Activated CD8-positive, alpha-beta T cell treated with anti-CD3 and anti-CD28 coated beads for 36 hours (primary cell): ENCODE measurements around the gene DUSP7. TPM values are rescaled to one million over a fixed set of nuclear protein-coding genes. Genes with fewer than 3 reads are reported as not detected.

Experiments used
- ATAC-seq: fragments of 200-7000 bp; cut with Tn5 transposase; one replicate; pipeline ENCODE4 v1.10.0; 2021; ENCODE audit warnings: mild to moderate bottlenecking, moderate library complexity
- CTCF ChIA-PET: fragments of 350-600 bp; sonication (Branson Sonifier 250); formaldehyde crosslinking; loops from one replicate; lab custom pipeline; 2021; ENCODE audit warnings: antibody characterized with exemption; lab: Charles Lee
- POLR2A ChIA-PET: fragments of 350-600 bp; sonication (Branson Sonifier 250); formaldehyde crosslinking; loops from one replicate; lab custom pipeline; 2021; ENCODE audit warnings: antibody characterized with exemption; lab: Charles Lee
- DNase-seq: peaks from one replicate; pipeline ENCODE4 v3.0.0-alpha.2; 2020
- H3K27ac Mint-ChIP-seq: one replicate; pipeline ENCODE4 v1.8.0; 2021; ENCODE audit warnings: mild to moderate bottlenecking, mixed read lengths
- H3K27me3 Mint-ChIP-seq: one replicate; pipeline ENCODE4 v1.8.0; 2021; ENCODE audit warnings: mixed read lengths
- H3K36me3 Mint-ChIP-seq: one replicate; pipeline ENCODE4 v1.8.0; 2021; ENCODE audit warnings: low read depth, mixed read lengths
- H3K4me1 Mint-ChIP-seq: one replicate; pipeline ENCODE4 v1.8.0; 2021; ENCODE audit warnings: low read depth, mixed read lengths
- H3K4me3 Mint-ChIP-seq: one replicate; pipeline ENCODE4 v1.8.0; 2021; ENCODE audit warnings: mild to moderate bottlenecking, moderate library complexity, mixed read lengths
- H3K9me3 Mint-ChIP-seq: one replicate; pipeline ENCODE4 v1.8.0; 2021; ENCODE audit warnings: mixed read lengths
- CTCF ChIP-seq: fragments of 200-600 bp; IDR thresholded peaks from one replicate; pipeline ENCODE4 v1.8.0; 2022; ENCODE audit warnings: antibody characterized with exemption, mild to moderate bottlenecking
- intact Hi-C: fragments of 100-400 bp; cut with micrococcal nuclease; formaldehyde crosslinking; loops from one replicate; pipeline ENCODE4 v1.10.0; 2022
- total RNA-seq, 2 experiments: library from RNA; stranded (reverse); gene quantifications; one replicate each; pipeline ENCODE4 v1.2.3, GENCODE V29; 2021

DUSP7 gene
- total RNA-seq, 2 experiments from 2014 or later, result 19.6 to 21.6 TPM

GRCh38 chr3:52022323-52023100, 33.9 kb downstream of the DUSP7 start:
- no peaks in the 10 kb centered on the region for H3K27me3 Mint-ChIP-seq
- TF ChIP-seq CTCF, result no peak
- no peak overlapping the region for H3K4me3 Mint-ChIP-seq
- ChIA-PET POLR2A (no interaction called here), CTCF (no interaction called here)
- intact Hi-C loops, result no loop called here
- no peaks in the 10 kb centered on the region for H3K36me3 Mint-ChIP-seq
- ATAC-seq, result no peak
- no peaks in the 10 kb centered on the region for H3K9me3 Mint-ChIP-seq
- DNase-seq, result no peak
- H3K27ac Mint-ChIP-seq, result no peak overlapping the region
- H3K4me1 Mint-ChIP-seq, result no peaks in the 10 kb centered on the region

DNA sequence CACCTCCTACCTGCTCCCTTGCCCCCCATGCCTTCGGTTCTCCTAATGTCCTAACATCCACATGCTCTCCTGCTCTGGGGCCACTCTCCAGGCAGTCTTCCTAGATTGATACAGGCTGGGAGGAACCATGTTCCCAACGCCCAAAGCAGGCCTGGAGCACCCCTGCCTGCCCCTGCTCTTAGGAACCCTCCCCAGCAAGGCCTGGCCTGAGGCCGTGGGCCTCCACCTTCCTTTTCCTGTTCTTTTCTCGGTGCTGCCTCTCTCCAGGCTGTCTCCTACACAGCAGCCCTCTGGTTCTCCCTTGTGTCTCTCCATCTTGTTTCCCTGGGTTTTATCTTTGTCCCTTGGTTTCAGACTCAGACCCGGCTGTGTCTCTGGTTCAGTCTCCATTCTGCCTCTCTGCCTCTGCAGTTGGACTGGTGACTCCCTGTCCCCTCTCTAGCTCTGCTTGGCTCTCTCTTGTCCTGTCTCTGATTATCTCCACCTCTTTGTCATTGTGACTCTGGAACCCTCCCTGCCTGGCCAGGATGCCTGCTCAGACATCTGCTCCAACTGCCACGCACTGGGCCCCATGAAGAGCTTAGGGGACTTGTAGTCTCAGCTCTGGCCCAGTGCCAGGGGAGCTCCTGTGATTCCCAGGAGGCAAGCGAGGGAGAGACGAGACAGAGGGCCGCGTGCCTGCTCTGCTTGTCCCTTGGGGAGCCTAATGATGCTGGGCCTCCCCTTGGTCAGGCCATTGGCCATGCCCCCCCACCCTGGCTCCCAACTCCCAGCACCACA, 34.7 kb downstream of the DUSP7 start:
- H3K4me3 Mint-ChIP-seq, result no peak overlapping the region
- intact Hi-C loops, result no loop called here
- no peak for TF ChIP-seq CTCF
- H3K36me3 Mint-ChIP-seq, result no peaks in the 10 kb centered on the region
- ATAC-seq, result no peak
- no peak overlapping the region for H3K27ac Mint-ChIP-seq
- H3K27me3 Mint-ChIP-seq, result no peaks in the 10 kb centered on the region
- ChIA-PET POLR2A (no interaction called here), CTCF (no interaction called here)
- H3K9me3 Mint-ChIP-seq, result no peaks in the 10 kb centered on the region
- DNase-seq, result no peak
- H3K4me1 Mint-ChIP-seq, result no peaks in the 10 kb centered on the region

- POLR2A ChIA-PET, result no interaction called here
- H3K4me3 Mint-ChIP-seq, result no peak overlapping the region
- ATAC-seq (no peak), DNase-seq (no peak)
- intact Hi-C loops, result no loop called here
- H3K9me3 Mint-ChIP-seq, result no peaks in the 10 kb centered on the region
- H3K4me1 Mint-ChIP-seq, result no peaks in the 10 kb centered on the region
- TF ChIP-seq CTCF, result no peak
- H3K36me3 Mint-ChIP-seq, result no peaks in the 10 kb centered on the region
- no peak overlapping the region for H3K27ac Mint-ChIP-seq
- CTCF ChIA-PET, result no interaction called here
- no peaks in the 10 kb centered on the region for H3K27me3 Mint-ChIP-seq
These were observed 35.6 kb downstream of the DUSP7 start for GRCh38 chr3:52020796-52021195.

- H3K9me3 Mint-ChIP-seq, result no peaks in the 10 kb centered on the region
- H3K4me3 Mint-ChIP-seq, result no peak overlapping the region
- POLR2A ChIA-PET, result no interaction called here
- TF ChIP-seq CTCF, result no peak
- CTCF ChIA-PET, result no interaction called here
- intact Hi-C loops, result no loop called here
- H3K36me3 Mint-ChIP-seq, result no peaks in the 10 kb centered on the region
- H3K27ac Mint-ChIP-seq, result no peak overlapping the region
- no peaks in the 10 kb centered on the region for H3K4me1 Mint-ChIP-seq
- H3K27me3 Mint-ChIP-seq, result no peaks in the 10 kb centered on the region
- DNase-seq, result no peak
- no peak for ATAC-seq
These were observed 36.9 kb downstream of the DUSP7 start for GRCh38 chr3:52019352-52020080.
